Measurements from ENCODE around the gene ASAP3.

Gene ASAP3

GRCh38 chr1:23483321-23484252 lies at the start of gene ASAP3:
TSS of gene ASAP3 (minus strand) at chr1:23484179. CDS start at chr1:23484133, 46 bp downstream.
- DNase-seq, result no peak

DNA sequence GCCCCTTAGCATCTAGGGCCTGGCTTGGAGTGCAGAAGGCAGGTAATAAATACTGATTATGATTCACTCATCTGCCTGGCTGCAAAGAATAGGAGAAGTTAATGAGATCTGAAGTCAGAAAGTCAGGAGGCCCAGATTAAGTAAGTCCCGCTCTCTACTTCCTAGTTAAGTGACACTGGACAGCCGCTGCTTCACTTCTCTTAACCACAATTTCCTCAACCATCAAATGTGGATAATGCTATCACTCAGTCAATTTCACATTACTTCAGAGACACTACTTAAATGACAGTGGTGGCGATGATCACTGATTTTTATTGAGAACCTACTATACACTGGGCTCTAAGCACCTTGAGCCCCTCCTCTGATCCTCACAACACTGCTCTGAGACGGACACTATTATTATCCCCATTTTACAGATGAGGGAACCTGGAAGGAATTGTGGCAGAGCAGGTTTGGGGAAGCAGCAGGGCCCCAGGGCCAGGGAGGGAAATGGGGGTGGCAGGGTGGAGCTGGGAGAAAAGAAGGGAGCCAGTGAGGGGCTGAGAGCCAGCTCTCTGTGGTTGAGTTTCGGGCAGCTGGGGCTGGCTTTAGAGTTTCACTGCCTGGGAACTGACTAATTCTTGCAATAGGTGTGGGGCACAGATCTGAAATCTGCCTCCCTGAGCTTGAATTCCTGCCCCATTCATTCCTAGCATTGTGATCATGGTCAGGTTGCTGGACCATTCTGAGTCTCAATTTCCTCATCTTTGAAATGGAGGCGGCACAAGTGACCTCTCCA lies 49.5 kb upstream of the ASAP3 start:
- no peak for DNase-seq

GRCh38 chr1:23531562-23532094 lies 47.6 kb upstream of the ASAP3 start:
- DNase-seq, result no peak

DNA sequence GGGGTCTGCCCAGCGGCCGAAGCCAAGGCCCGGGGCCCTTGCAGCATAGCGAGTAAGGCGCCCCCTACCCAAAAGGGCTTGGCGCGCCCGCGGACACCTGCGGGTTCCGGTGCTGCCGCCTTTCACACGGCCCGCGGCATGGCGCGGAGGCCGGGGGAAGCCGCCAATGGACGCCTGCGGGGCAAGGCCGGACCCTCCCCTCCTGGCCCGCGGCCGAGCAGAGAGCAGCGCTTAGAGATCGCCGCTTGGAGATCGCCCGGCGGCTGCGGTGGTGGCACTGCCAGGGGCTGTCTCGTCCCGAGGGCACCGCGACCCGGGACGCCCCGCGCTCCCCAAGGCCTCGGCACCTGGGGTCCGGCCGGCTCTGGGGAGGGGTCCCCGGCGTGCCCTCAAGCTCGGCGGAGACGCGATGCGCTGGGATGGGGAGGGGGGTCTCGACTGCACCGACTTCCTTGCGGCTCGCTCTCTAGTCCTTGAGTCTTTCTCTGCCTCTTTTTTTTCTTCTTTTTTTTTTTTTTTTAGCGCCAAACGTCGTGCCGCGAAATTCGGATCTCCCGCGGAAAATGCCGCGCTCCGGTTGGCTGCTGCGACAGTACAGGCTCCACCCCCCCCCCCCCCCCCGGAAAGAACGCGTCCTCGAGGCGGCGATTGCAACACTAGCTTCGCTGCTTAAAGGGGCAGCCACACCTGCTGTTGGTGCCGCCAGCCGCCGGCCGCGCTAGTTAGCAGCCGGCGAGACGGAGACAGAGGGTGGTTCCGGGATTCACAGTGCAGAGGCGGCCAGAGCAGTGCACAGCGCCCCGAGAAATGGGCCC lies 47.0 kb upstream of the ASAP3 start, which contains the start of gene E2F2:
Gene E2F2 (minus strand): TSS at position 487 of the 815 bp plus-strand sequence. CDS start 440 bp downstream, at position 47.
- peak; percentile 82 to 84 for DNase-seq

- no peak for DNase-seq
Observed at GRCh38 chr1:23530087-23530746, 46.2 kb upstream of the ASAP3 start.

DNA sequence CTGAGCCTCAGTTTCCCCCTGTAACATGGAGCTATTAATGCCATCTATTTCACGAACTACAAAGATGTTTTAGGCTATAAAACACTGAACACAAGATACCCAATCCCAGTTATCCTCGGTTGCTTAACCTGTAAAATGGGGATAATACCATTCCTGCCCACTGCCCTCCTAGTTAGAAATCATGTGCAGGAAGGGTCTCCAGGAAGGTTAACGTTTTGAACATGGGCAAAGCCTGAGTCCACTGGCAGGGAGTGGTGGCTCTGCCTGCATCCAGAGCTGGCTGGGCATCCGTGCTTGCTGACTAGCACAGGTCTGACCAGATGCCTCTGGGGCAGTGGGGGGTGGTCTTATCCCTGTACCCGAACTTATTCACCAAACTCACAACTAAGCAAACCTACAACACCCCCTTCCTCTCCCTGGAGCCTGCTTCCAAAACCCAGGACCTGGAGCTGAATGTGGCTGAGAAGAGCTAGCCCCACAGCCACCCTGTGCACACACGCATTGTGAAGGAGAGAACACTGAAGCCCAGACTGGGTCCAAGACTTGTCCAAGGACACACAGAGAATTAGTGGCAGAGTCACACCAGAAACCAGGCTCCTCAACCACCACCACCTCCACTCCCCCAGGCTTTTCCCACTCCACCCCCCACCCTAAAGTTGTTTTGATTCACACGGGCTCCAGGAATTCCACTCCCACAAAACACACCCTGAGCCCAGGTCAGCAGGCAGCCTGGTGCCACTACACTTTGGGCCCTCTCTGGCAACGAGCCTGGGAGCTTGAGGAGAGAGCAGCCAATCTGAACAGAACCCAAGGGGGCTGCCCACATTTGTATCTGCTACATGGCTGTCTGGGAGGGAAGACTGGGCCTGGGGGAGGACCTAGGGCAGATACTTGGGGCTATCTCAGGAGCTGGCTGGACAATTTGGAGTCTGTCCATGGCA lies 45.4 kb upstream of the ASAP3 start:
- no peak for DNase-seq

DNA sequence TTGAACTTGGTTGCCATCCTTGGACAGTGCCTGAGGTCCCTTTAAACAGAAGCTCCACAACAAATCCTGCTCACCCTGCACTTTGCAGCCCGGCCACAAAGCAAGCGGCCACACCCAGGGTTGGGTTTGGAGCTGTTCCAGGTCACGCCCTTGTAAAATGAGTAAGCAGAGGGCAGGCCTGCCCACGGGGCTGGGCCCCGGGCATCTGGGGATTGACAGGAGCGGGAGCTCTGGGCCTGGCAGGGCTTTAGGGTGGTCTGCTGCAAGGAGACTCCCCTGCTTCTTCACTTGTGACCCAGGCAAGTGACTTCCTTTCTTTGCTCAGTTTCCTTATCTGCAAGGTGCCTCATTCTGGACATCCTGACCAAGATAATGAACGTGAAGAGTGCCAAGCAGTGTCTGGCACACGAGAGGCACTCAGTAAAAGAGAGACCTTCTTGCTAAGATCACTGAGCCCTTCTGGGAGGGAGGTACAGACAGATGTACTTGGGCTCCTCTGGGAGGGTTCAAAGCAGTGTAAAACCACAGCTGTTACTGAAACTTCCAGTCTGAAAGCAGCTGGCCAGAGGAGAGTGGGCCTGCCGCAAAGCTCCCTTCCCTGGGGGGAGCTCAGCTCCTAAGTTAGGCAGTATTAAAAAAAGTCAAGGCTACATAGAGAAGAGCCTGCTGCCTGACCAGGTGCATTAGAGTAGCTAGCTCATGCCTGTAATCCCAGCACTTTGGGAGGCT lies 44.4 kb upstream of the ASAP3 start:
- DNase-seq, result no peak

DNA sequence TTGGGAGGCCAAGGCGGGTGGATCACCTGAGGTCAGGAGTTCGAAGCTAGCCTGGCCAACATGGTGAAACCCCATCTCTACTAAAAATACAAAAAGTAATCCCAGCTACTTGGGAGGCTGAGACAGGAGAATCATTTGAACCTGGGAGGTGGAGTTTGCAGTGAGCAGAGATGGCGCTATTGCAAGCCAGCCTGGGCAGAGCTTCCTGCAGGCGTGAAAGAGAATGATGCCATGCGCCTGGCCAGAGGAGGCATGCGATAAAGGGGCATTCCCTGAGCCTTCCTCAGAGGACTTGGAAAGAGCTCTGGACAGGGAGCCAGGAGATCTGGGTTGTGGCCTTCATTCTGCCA lies 43.9 kb upstream of the ASAP3 start:
- DNase-seq, result no peak

GRCh38 chr1:23527366-23527765 lies 43.4 kb upstream of the ASAP3 start:
- DNase-seq, result no peak

GRCh38 chr1:23526329-23527041 lies 42.5 kb upstream of the ASAP3 start:
- no peak for DNase-seq

DNA sequence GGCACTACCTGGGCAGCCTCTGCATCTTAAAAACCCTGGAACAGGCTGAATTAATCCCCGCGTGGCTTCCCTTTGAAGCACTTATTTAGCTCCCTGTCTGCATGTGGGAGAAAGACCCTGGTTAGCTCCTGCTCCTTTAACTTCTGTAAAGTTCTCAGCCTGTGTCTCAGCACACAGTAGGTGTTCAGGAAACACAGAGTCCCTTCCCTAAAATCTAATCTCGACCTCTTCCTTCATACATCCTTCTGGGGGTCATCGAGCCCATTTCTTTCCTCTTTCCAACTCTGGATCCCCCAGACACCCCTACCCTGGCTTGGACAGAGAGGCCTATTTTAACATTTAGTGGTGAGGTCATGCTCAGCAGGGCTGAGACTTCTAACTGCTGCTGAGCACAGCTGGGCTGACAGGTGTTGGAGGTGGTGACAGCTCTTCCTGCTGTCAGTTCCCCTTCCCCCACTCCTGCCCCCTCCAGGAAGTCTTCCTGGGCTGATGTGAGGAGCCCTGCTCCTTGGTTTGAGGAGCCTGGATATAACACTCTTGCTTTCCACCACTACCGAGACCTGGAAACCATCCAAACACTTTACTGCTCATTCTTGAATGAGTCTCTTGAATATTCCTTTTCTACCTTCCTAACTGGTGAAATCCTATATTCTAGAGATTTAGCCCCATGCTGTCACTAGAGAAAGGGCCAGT lies 41.7 kb upstream of the ASAP3 start:
- DNase-seq, result no peak

DNA sequence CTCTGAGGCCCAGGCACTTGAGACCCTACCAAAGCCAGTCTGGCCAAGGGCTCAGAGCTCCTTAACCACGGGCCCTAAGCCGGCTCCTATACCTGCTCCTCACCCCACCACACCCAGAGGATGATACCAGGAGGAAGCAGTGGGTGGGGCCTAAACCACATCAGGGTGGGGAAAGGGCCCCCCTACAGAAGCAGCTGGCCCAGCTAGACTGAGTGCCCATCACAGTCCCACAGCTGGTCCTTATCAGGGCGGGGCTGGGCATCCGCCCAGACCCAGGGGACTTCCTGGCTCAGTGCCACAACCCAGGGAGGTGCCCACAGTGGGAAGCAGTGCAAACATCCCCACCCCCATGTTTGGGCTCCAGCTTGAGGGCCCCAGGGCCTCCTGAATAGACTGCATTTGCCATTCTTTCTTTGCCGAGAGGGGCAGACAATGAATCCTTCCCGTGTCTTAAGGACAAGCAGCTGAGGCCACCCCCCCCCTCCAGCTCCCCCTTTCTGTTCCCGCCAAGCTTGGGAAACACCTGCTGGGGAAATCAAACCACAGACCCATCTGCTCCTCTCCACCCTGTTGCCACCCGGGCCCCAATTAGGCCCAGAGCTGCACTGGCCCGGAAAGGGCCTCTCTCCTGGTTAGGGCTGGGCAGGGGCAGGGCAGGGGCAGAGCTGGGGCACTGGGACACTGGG lies 40.9 kb upstream of the ASAP3 start:
- no peak for DNase-seq

DNA sequence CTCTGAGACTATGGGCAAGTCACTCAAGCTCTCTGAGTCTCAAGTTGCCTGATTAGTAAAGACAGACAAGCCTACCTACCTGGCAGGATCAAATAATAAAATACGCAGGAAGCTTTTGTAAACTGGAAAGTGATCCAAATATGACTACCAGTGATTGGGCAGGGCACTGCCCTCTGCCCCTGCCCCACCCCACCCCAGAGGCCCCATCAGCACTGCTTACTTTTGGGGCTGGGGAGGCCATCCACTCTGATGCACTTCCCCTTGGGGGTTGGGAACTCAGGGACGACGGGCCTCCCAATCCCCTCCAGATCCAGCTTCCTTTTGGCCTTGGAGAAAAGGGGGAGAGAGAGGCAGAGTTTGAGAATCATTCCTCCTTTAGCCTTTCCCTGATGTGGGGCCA lies 40.2 kb upstream of the ASAP3 start:
- DNase-seq, result no peak

- no peak for DNase-seq
Observed at GRCh38 chr1:23522244-23522982, 38.4 kb upstream of the ASAP3 start.

- DNase-seq, result no peak
Observed at GRCh38 chr1:23521588-23521987, 37.6 kb upstream of the ASAP3 start.

DNA sequence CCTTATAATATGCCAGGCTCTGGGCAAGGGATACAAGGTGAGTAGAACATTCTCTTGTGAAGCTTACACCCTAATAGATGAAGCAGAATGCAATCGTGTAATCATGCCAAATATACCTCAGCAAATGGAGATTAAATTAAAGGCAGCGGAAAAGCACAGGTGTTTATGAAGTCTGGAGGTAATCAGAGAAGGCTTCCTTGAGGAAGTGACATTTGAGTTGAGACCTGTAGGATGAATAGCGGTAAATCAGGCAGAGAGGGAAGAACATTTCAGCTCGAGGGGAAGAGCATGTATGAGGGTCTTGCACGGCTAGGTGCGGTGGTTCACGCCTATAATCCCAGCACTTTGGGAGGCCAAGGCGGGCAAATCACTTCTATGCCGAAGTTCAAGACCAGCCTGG lies 33.6 kb upstream of the ASAP3 start:
- DNase-seq, result no peak

DNA sequence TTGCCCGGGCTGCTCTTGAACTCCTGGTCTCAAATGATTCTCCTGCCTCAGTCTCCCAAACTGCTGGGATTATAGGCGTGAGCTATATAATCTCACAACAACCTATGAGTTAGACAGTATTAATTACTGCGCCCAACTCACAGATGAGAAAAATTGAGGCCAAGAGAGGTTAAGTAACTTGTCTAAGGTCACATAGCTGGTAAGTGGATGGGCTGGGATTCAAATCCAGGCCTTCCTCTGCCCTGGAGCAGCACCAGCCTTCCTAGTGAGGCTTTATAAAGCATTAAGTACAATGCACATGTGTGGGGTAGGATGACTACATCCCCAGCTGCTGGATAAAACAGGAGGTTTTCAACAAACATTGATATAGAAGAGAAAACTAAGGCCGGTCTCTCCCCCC lies 31.9 kb upstream of the ASAP3 start:
- DNase-seq, result no peak

All from NCI-H1930 (cell line).